Activated B cell treated with CpG ODN at 0.5 μM for 24 hours (primary cell): ENCODE data around the gene PDXK. TPM values are rescaled to one million over a fixed set of nuclear protein-coding genes. Genes with fewer than 3 reads are reported as not detected.

Experiments
- ATAC-seq: fragments of 200-7000 bp; cut with Tn5 transposase; one replicate; pipeline ENCODE4 v1.10.0; 2021; ENCODE audit warnings: low read depth, mild to moderate bottlenecking, moderate library complexity
- CTCF ChIA-PET: fragments of 350-600 bp; sonication (Branson Sonifier 250); formaldehyde crosslinking; loops from one replicate; lab custom pipeline; 2021; ENCODE audit warnings: antibody characterized with exemption; lab: Charles Lee
- POLR2A ChIA-PET: fragments of 350-600 bp; sonication (Branson Sonifier 250); formaldehyde crosslinking; loops from one replicate; lab custom pipeline; 2021; ENCODE audit warnings: antibody characterized with exemption; lab: Charles Lee
- DNase-seq: peaks from one replicate; pipeline ENCODE4 v3.0.0; 2022
- H3K27ac Mint-ChIP-seq: one replicate; pipeline ENCODE4 v1.8.0; 2020; ENCODE audit warnings: mixed read lengths
- H3K27me3 Mint-ChIP-seq: one replicate; pipeline ENCODE4 v1.8.0; 2021; ENCODE audit warnings: mixed read lengths
- H3K36me3 Mint-ChIP-seq: one replicate; pipeline ENCODE4 v1.8.0; 2021; ENCODE audit warnings: low read depth, mixed read lengths
- H3K4me1 Mint-ChIP-seq: one replicate; pipeline ENCODE4 v1.8.0; 2021; ENCODE audit warnings: mixed read lengths
- H3K4me3 Mint-ChIP-seq: one replicate; pipeline ENCODE4 v1.8.0; 2020; ENCODE audit warnings: mild to moderate bottlenecking, mixed read lengths
- H3K9me3 Mint-ChIP-seq: one replicate; pipeline ENCODE4 v1.8.0; 2020; ENCODE audit warnings: mixed read lengths
- CTCF ChIP-seq: fragments of 200-600 bp; IDR thresholded peaks from one replicate; pipeline ENCODE4 v1.8.0; 2022; ENCODE audit warnings: antibody characterized with exemption, mild to moderate bottlenecking
- intact Hi-C: fragments of 100-400 bp; cut with micrococcal nuclease; formaldehyde crosslinking; loops from one replicate; pipeline ENCODE4 v1.15.1; 2024
- total RNA-seq: library from RNA; stranded (reverse); gene quantifications from 2 replicates; pipeline ENCODE4 v1.2.3, GENCODE V29; 2022

The PDXK gene
- total RNA-seq, 1 donor from 2014 or later = 54.2 TPM

DNA sequence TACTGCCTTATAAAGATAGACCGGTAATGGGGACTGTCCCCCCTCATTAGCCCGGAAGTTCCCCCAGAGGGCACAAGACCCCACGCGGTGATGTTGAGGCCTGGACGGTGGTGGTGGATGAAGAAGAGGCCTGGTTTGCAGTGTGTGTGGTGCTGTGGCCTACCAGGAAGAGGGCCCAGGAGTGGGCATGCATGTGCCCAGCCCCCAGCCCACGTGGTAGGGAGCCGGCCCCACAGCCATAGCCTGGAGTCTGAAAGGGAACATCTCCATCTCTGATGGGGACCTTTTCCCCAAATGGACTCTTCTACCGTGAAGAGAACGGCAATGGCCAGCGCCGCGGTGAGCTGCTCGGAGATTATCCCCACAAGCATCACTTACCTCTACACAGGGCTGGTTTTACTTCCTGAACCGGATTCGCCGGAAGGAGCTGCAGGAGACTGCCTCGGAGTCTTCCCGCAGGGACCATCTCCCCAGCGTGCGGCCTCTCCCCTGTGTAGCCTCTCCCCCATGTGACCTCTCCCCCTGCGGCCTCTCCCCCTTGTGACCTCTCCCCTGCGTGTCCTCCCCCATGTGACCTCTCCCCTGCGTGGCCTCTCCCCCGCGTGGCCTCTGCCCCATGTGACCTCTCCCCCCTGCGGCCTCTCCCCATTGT, 91.0 kb downstream of the PDXK start:
- DNase-seq (no peak), ATAC-seq (no peak)
- TF ChIP-seq CTCF = no peak
- H3K4me3 Mint-ChIP-seq = no peak overlapping the region
- no peak overlapping the region for H3K27ac Mint-ChIP-seq
- ChIA-PET CTCF (interaction anchor here (0.5 to 4.0 kb wide), 4 partner anchors 75 to 166 kb away, joined by 5 to 34 read pairs (median 8); no protein-coding TSS in a partner anchor), POLR2A (interaction anchor here (0.6 kb wide), 1 partner anchor 21 kb away, joined by 3 read pairs; no protein-coding TSS in a partner anchor)
- H3K4me1 Mint-ChIP-seq = peaks cover 35% of the 10 kb centered on the region
- peaks cover 9% of the 10 kb centered on the region for H3K36me3 Mint-ChIP-seq
- H3K27me3 Mint-ChIP-seq = peaks cover 7% of the 10 kb centered on the region
- H3K9me3 Mint-ChIP-seq = no peaks in the 10 kb centered on the region
- intact Hi-C loops = loop anchor here (1.0 to 10.0 kb wide), 3 partner anchors 129 to 495 kb away; partner anchors contain the start of gene PFKL

DNA sequence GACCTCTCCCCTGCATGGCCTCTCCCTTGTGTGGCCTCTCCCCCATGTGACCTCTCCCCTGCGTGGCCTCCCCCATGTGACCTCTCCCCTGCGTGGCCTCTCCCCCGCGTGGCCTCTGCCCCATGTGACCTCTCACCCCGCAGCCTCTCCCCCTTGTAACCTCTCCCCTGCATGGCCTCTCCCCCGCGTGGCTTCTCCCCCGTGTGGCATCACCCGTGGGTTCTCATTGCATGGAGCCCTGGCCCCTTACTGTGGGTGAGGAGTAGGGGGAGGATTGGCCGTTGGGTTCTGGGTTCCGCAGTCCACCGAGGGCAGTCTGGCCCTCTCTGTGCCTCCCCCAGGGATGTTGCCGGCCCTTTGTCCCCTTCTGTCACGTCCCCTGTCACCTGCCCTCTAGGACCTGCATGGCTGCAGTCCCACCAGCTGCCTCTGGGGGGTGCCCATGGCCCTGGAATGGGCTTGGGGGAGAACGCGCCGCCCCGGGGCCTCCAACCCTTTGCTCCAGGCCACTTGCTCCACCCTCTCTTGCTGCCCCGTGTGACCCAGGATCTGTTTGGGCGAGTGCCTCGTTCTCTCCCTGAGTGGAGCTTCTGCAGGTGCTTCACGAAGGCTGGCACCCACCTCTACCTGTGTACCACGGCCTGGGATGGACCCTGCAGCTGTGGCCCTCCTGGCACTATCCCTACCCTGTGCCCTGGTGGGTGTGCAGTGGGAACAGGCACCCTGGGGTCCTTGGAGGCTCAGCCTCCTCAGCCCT, 91.8 kb downstream of the PDXK start:
- peaks cover 28% of the 10 kb centered on the region for H3K4me1 Mint-ChIP-seq
- ChIA-PET POLR2A (interaction anchor here (0.6 kb wide), 1 partner anchor 20 kb away, joined by 3 read pairs; no protein-coding TSS in a partner anchor), CTCF (interaction anchor here (0.5 to 4.0 kb wide), 4 partner anchors 75 to 165 kb away, joined by 3 to 34 read pairs (median 7); no protein-coding TSS in a partner anchor)
- no peak overlapping the region for H3K27ac Mint-ChIP-seq
- no peak overlapping the region for H3K4me3 Mint-ChIP-seq
- peak; percentile 68 for TF ChIP-seq CTCF
- ATAC-seq = peak; percentile 97
- H3K36me3 Mint-ChIP-seq = peaks cover 3% of the 10 kb centered on the region
- peaks cover 7% of the 10 kb centered on the region for H3K27me3 Mint-ChIP-seq
- peak; percentile 88 for DNase-seq
- H3K9me3 Mint-ChIP-seq = no peaks in the 10 kb centered on the region
- intact Hi-C loops = loop anchor here (1.0 to 10.0 kb wide), 3 partner anchors 129 to 494 kb away; partner anchors contain the start of gene PFKL

DNA sequence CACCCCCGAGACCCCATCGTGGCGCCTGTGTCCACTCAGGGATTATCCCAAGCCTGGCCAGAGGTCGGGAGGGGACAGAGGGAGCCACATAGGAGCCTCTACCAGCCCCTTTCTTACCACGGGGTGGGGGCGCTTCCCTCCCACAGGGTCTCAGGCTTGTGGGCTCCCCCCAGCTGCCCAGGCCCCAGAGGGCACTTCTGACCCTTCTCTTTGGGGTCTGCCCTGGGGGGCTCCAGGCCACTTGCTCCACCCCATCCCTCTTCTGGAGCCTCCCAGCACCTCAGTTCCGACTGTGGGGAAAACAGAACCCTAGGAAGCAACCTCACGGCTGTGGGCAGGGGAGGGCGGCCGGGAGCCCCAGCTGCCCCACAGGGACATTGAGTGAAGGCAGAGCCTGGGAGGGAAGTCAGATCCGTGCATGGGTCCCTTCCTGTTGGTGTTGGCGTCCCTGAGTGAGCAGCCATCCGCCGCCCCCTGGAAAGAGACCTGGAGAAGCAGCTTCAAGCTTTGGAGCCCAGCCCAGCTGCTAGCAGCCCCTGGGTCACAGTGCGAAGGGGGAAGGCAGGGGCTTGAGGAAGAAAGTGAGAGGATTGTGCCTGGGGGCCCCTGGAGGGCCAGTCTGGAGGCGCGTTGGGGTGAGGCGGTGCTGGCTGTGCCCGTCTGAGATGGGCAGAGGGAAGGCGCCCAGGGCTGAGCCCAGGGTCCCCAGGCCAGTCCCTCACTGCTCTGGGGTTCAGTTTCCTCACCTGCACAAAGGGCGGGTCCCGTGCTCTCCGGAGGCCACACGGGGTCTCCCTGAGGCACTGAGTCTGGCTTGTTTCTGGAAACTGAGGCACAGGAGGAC, 92.6 kb downstream of the PDXK start:
- ChIA-PET CTCF (interaction anchor here (1.1 to 4.0 kb wide), 3 partner anchors 82 to 165 kb away, joined by 3 to 34 read pairs (median 9); no protein-coding TSS in a partner anchor), POLR2A (no interaction called here)
- Mint-ChIP-seq H3K4me1 (peaks cover 20% of the 10 kb centered on the region), H3K27ac (no peak overlapping the region), H3K27me3 (peaks cover 7% of the 10 kb centered on the region), H3K9me3 (no peaks in the 10 kb centered on the region), H3K36me3 (no peaks in the 10 kb centered on the region), H3K4me3 (no peak overlapping the region)
- intact Hi-C loops = loop anchor here (10.0 kb wide), 1 partner anchor 493 kb away; the partner anchor contains the start of gene PFKL
- DNase-seq = no peak
- no peak for TF ChIP-seq CTCF
- ATAC-seq = no peak

Other genes with a start within 250 kb of the PDXK start
- gene HSF2BP, start 59.6 kb upstream of the PDXK start, total RNA-seq = 0.58 and 0.61 TPM in 2 replicates
- 29.6 and 32.0 TPM in 2 replicates for gene RRP1B, start 59.6 kb upstream of the PDXK start, total RNA-seq
- gene CSTB, start 57.2 kb downstream of the PDXK start, total RNA-seq = 16.0 and 17.1 TPM in 2 replicates
- 36.8 and 37.0 TPM in 2 replicates for gene RRP1, start 70.4 kb downstream of the PDXK start, total RNA-seq
- 48.9 and 57.7 TPM in 2 replicates for gene AGPAT3, start 146.1 kb downstream of the PDXK start, total RNA-seq